Parathyroid adenoma (tissue), 2 donors: ENCODE results near the gene GALR3.

Experiments
- H2AFZ ChIP-seq: fragments of 300-600 bp; sonication (generic); one replicate; pipeline ENCODE4 v1.7.0; 2017; ENCODE audit warnings: antibody characterized with exemption, mild to moderate bottlenecking
- H3K27ac ChIP-seq: fragments of 300-600 bp; sonication (generic); one replicate; pipeline ENCODE4 v1.7.0; 2017
- H3K27me3 ChIP-seq: fragments of 300-600 bp; sonication (generic); one replicate; pipeline ENCODE4 v1.7.0; 2017; ENCODE audit warnings: low read length; ENCODE audit not compliant: control insufficient read depth, insufficient read depth
- H3K36me3 ChIP-seq: fragments of 300-600 bp; sonication (generic); one replicate; pipeline ENCODE4 v1.7.0; 2017; ENCODE audit warnings: low read length; ENCODE audit not compliant: control insufficient read depth, insufficient read depth
- H3K4me1 ChIP-seq: fragments of 300-600 bp; sonication (generic); one replicate; pipeline ENCODE4 v1.7.0; 2017; ENCODE audit warnings: control low read depth
- H3K4me2 ChIP-seq: fragments of 300-600 bp; sonication (generic); one replicate; pipeline ENCODE4 v1.7.0; 2017; ENCODE audit warnings: low read length
- H3K4me3 ChIP-seq: fragments of 300-600 bp; sonication (generic); one replicate; pipeline ENCODE4 v1.7.0; 2017; ENCODE audit warnings: low read depth, low read length
- H3K79me2 ChIP-seq: fragments of 300-600 bp; sonication (generic); one replicate; pipeline ENCODE4 v1.7.0; 2017; ENCODE audit warnings: control low read depth
- H3K9ac ChIP-seq: fragments of 300-600 bp; sonication (generic); one replicate; pipeline ENCODE4 v1.7.0; 2017; ENCODE audit warnings: mild to moderate bottlenecking
- H3K9me3 ChIP-seq: fragments of 300-600 bp; sonication (generic); one replicate; pipeline ENCODE4 v1.7.0; 2017; ENCODE audit warnings: low read length; ENCODE audit not compliant: control insufficient read depth
- TF ChIP-seq, protein P1 (sequence below): fragments of 300-600 bp; sonication (generic); IDR thresholded peaks from one replicate; pipeline ENCODE4 v1.7.0; 2017; ENCODE audit warnings: antibody characterized with exemption, mild to moderate bottlenecking
- donor health status: primary hyperparathyroidism.

Gene GALR3

DNA sequence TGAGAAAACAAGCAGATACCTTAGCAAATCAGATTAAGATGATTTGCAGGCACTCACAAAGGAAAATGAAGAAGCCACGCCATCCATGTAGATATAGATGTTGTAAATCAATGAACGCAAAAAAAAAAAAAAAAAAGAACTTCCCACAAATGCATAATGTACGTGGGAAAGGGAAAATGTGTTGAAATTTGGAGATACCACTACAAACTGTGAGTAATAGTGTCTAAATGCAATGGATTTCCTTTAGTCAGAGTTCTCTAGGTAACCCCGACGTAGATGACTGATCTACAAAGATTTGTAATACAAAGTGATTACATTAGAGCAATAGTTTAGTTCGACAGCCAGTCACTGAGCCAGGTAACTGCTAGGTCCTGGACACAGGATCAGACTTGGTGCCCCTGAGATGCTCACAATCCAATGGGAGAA, 21.7 kb downstream of the GALR3 start:
- no peaks in the 10 kb centered on the region for H3K4me1 ChIP-seq
- peaks cover 14% of the 10 kb centered on the region for H3K79me2 ChIP-seq
- peak overlapping the region; percentile 80 for H3K27ac ChIP-seq
- H3K9ac ChIP-seq = no peak overlapping the region
- TF ChIP-seq, protein P1, sequence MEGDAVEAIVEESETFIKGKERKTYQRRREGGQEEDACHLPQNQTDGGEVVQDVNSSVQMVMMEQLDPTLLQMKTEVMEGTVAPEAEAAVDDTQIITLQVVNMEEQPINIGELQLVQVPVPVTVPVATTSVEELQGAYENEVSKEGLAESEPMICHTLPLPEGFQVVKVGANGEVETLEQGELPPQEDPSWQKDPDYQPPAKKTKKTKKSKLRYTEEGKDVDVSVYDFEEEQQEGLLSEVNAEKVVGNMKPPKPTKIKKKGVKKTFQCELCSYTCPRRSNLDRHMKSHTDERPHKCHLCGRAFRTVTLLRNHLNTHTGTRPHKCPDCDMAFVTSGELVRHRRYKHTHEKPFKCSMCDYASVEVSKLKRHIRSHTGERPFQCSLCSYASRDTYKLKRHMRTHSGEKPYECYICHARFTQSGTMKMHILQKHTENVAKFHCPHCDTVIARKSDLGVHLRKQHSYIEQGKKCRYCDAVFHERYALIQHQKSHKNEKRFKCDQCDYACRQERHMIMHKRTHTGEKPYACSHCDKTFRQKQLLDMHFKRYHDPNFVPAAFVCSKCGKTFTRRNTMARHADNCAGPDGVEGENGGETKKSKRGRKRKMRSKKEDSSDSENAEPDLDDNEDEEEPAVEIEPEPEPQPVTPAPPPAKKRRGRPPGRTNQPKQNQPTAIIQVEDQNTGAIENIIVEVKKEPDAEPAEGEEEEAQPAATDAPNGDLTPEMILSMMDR = no peak
- H3K27me3 ChIP-seq = no peaks in the 10 kb centered on the region
- H3K4me2 ChIP-seq = peak overlapping the region; percentile 91
- peak overlapping the region; percentile 73 for H2AFZ ChIP-seq
- peak overlapping the region; percentile 70 for H3K4me3 ChIP-seq
- H3K36me3 ChIP-seq = no peaks in the 10 kb centered on the region
- H3K9me3 ChIP-seq = no peaks in the 10 kb centered on the region

- H3K9ac ChIP-seq = no peak overlapping the region
- H3K4me1 ChIP-seq = no peaks in the 10 kb centered on the region
- no peaks in the 10 kb centered on the region for H3K9me3 ChIP-seq
- H3K79me2 ChIP-seq = peaks cover 11% of the 10 kb centered on the region
- no peak overlapping the region for H3K27ac ChIP-seq
- TF ChIP-seq, protein P1 = no peak
- H3K4me2 ChIP-seq = no peak overlapping the region
- H3K4me3 ChIP-seq = no peak overlapping the region
- H3K36me3 ChIP-seq = no peaks in the 10 kb centered on the region
- H2AFZ ChIP-seq = no peak overlapping the region
- no peaks in the 10 kb centered on the region for H3K27me3 ChIP-seq
Measured at GRCh38 chr22:37846433-37846832, 23.3 kb downstream of the GALR3 start.

GRCh38 chr22:37848587-37849088, 25.5 kb downstream of the GALR3 start:
- H3K36me3 ChIP-seq = no peaks in the 10 kb centered on the region
- TF ChIP-seq, protein P1 = no peak
- H3K9ac ChIP-seq = no peak overlapping the region
- H3K4me1 ChIP-seq = no peaks in the 10 kb centered on the region
- peak overlapping the region; percentile 78 for H3K27ac ChIP-seq
- peak overlapping the region; percentile 75 for H3K4me2 ChIP-seq
- no peaks in the 10 kb centered on the region for H3K9me3 ChIP-seq
- H3K79me2 ChIP-seq = peaks cover 16% of the 10 kb centered on the region
- peak overlapping the region; percentile 72 for H3K4me3 ChIP-seq
- H3K27me3 ChIP-seq = no peaks in the 10 kb centered on the region
- peak overlapping the region; percentile 91 for H2AFZ ChIP-seq

DNA sequence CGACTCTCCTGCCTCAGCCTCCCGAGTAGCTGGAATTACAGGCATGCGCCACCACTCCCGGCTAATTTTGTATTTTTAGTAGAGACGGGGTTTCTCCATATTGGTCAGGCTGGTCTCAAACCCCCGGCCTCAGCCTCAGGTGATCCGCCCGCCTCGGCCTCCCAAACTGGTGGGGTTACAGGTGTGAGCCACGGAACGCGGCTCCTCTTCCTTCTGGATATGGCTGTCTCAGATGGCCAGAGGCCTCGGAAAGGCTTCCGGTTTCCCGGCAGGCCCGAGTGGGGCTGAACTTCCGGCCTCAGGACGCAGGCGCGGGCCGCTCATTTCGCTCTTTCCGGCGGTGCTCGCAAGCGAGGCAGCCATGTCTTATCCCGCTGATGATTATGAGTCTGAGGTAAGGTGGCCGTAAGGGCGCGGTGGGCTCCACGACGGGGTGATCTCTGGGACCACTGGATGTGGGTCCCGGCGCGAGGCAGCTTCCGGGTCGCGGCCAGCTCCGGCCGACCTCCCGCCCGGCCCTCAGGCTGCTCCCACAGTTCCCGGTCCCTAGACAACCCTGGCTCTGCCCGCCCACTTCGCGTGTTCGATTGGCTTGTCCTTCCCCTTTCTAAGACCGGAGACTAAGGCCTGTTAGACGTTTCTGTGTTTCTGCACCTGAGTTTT, 26.0 kb downstream of the GALR3 start, which contains the start of gene EIF3L:
Gene EIF3L, plus strand, starts transcription at position 331 of the 663 bp plus-strand sequence. Its CDS starts 31 bp downstream, at position 362.
- H3K9ac ChIP-seq = no peak within 1 kb of the TSS
- peak within 1 kb of the TSS; percentile 75 for H3K4me2 ChIP-seq
- peak within 1 kb of the TSS; percentile 78 for H3K27ac ChIP-seq
- peak within 1 kb of the TSS; percentile 91 for H2AFZ ChIP-seq
- H3K79me2 ChIP-seq = peaks cover 16% of the 10 kb centered on the region
- no peaks in the 10 kb centered on the region for H3K9me3 ChIP-seq
- peak within 1 kb of the TSS; percentile 72 for H3K4me3 ChIP-seq
- no peaks in the 10 kb centered on the region for H3K36me3 ChIP-seq
- TF ChIP-seq, protein P1 = no peak
- no peaks in the 10 kb centered on the region for H3K27me3 ChIP-seq
- no peaks in the 10 kb centered on the region for H3K4me1 ChIP-seq
